HG02610 (cell line): Measurements from ENCODE around the gene TLDC2.
A peak's percentile ranks its signal among the peaks of the same experiment; 100 is the strongest.

Experiments
- ATAC-seq: cut with Tn5 transposase; IDR thresholded peaks from one replicate; pipeline ENCODE4 v1.9.1; 2021; ENCODE audit warnings: mild to moderate bottlenecking, moderate library complexity; ENCODE audit not compliant: unreplicated experiment

The TLDC2 gene

GRCh38 chr20:36849333-36850065 is 26.4 kb upstream of the TLDC2 start:
- ATAC-seq, result no peak

- no peak for ATAC-seq
Observed at GRCh38 chr20:36850759-36851158, 25.2 kb upstream of the TLDC2 start.

- no peak for ATAC-seq
Observed at GRCh38 chr20:36851490-36851889, 24.4 kb upstream of the TLDC2 start.

- ATAC-seq, result no peak
Observed at GRCh38 chr20:36852187-36852586, 23.8 kb upstream of the TLDC2 start.

- no peak for ATAC-seq
Observed at GRCh38 chr20:36854348-36855240, 21.3 kb upstream of the TLDC2 start.

- ATAC-seq, result no peak
Observed at GRCh38 chr20:36855241-36855657, 20.7 kb upstream of the TLDC2 start.

GRCh38 chr20:36856195-36856594 is 19.7 kb upstream of the TLDC2 start:
- no peak for ATAC-seq

GRCh38 chr20:36856691-36857635 is 19.0 kb upstream of the TLDC2 start:
- ATAC-seq, result no peak

- no peak for ATAC-seq
Observed at GRCh38 chr20:36859282-36859555, 16.7 kb upstream of the TLDC2 start.

- no peak for ATAC-seq
Observed at GRCh38 chr20:36859700-36860330, 16.1 kb upstream of the TLDC2 start.

GRCh38 chr20:36860339-36860738 is 15.6 kb upstream of the TLDC2 start:
- no peak for ATAC-seq

GRCh38 chr20:36860811-36861624 is 14.9 kb upstream of the TLDC2 start:
- ATAC-seq, result no peak

GRCh38 chr20:36861625-36861874 is 14.4 kb upstream of the TLDC2 start:
- ATAC-seq, result no peak

GRCh38 chr20:36861875-36862801 is 13.8 kb upstream of the TLDC2 start:
- ATAC-seq, result no peak

- peak; percentile 35 for ATAC-seq
Observed at GRCh38 chr20:36862857-36863668, 12.9 kb upstream of the TLDC2 start.

GRCh38 chr20:36865076-36865860 is 10.7 kb upstream of the TLDC2 start:
- no peak for ATAC-seq

GRCh38 chr20:36865861-36866149 is 10.1 kb upstream of the TLDC2 start:
- no peak for ATAC-seq

- ATAC-seq, result no peak
Observed at GRCh38 chr20:36866164-36866563, 9.8 kb upstream of the TLDC2 start.
